Kidney epithelial cell (primary cell): ENCODE data around the gene PSME3IP1. TPM values are rescaled to one million over a fixed set of nuclear protein-coding genes. Genes with fewer than 3 reads are reported as not detected.

Source experiments
- DNase-seq: peaks from one replicate; pipeline ENCODE4 v3.0.0-alpha.2; 2010; ENCODE audit warnings: low read depth
- H3K27me3 ChIP-seq: 2 replicates; pipeline ENCODE4 v1.6.0; 2011; ENCODE audit warnings: low read length; ENCODE audit not compliant: control insufficient read depth, insufficient read depth
- H3K36me3 ChIP-seq: 2 replicates; pipeline ENCODE4 v1.5.1; 2011; ENCODE audit warnings: low read length; ENCODE audit not compliant: control insufficient read depth, insufficient read depth
- H3K4me3 ChIP-seq: 2 replicates; pipeline ENCODE4 v1.5.1; 2011; ENCODE audit warnings: low read depth, mild to moderate bottlenecking, control low read depth, low read length
- CTCF ChIP-seq: IDR thresholded peaks from 2 replicates; pipeline ENCODE4 v1.5.1; 2011; ENCODE audit warnings: mild to moderate bottlenecking, moderate library complexity, low read length, control low read depth, inconsistent platforms; ENCODE audit not compliant: insufficient read depth, poor library complexity, severe bottlenecking
- total RNA-seq: library from RNA; depleted of rRNA; stranded (reverse); fragments of >200 nt; gene quantifications from 2 replicates; pipeline ENCODE4 v1.2.3, GENCODE V29; 2015

Gene PSME3IP1
- total RNA-seq, 1 donor from 2014 or later, result 94.5 TPM

DNA sequence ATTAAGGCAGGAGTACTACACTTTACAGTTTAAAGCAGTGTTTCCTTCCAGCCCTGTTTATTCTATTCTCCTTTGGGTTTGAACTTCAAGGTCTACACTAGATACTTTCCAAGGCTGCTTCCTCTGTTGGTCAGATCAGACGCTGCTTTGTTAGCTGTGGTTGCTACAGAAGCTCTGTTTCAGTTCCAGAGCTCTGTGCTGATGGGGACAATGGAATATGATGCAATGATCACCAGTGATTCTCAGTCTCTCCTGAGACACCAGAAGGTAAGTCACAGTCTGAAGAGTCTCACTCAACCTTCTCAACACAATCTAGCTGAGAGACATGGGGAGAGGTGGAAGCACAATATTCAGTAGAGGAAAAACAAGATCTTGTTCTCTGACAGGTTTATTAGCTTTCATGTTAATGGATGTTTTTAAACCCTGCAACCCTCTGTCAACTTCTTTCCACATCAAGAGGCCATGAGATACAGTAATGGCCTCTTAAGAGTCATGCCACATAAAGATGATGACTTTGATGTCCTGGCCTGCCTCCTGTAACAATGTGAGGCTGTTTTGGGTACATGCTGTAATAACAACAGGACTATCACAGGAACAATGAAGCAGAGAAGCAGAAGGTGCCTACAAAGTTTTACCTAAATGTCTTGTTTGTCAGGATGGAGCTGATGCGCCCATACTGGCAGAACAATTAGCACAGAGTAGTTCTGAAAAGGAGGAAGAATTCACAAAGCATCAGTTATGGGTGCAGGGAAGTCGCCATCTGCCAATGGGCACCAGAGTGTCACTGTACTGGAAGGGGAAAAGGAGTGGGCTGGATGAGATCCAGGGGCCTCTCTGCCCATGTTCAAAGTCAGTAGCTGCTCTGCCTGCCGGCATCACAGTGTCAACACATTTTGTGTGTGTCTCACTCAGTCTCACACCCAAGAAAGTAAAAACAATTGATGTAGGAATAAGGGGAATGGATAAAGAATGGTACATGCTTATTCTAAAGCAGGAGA is 33.4 kb downstream of the PSME3IP1 start:
- H3K4me3 ChIP-seq, result no peak overlapping the region
- no peak for TF ChIP-seq CTCF
- no peak for DNase-seq
- H3K36me3 ChIP-seq, result peaks cover 1% of the 10 kb centered on the region
- no peaks in the 10 kb centered on the region for H3K27me3 ChIP-seq

GRCh38 chr16:57151369-57151768 is 34.5 kb downstream of the PSME3IP1 start:
- no peak overlapping the region for H3K4me3 ChIP-seq
- H3K36me3 ChIP-seq, result peaks cover 1% of the 10 kb centered on the region
- DNase-seq, result no peak
- no peaks in the 10 kb centered on the region for H3K27me3 ChIP-seq
- TF ChIP-seq CTCF, result no peak

DNA sequence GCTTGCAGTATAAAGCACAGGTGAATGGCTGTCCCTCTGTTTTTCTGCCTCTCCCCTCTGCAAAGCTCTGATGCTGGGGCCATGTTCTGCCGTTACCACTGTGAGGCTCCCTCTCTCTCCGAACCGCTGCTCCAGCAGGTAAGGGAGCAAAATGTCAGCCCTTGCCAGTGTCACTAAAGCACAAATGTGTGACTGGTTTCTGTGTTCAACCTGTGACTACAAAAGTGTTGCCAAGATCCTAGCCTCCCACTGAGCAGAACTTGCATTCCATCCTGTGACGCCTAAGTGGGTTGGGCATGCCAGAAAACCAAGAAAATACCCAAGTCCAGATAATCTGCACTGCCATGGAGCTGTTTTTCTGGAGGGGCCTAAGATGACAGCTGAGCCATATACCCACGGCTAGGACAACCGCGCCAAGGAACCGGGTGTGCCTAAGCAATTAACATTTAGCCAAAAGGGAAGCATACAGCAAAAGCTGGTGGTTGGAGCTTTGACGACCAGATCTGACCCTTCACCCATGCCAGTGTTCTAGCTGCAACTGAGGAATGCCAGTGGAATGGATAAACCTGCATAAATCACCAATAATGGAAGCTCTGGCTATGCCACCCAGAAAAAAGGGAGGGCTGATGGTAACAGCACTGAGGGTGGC is 35.0 kb downstream of the PSME3IP1 start:
- H3K4me3 ChIP-seq, result no peak overlapping the region
- H3K36me3 ChIP-seq, result peaks cover 1% of the 10 kb centered on the region
- no peaks in the 10 kb centered on the region for H3K27me3 ChIP-seq
- no peak for TF ChIP-seq CTCF
- DNase-seq, result no peak

- no peak for TF ChIP-seq CTCF
- Histone ChIP-seq H3K27me3 (no peaks in the 10 kb centered on the region), H3K36me3 (peaks cover 1% of the 10 kb centered on the region)
These were observed 36.4 kb downstream of the PSME3IP1 start for GRCh38 chr16:57149391-57149790.

GRCh38 chr16:57148481-57148880 is 37.4 kb downstream of the PSME3IP1 start:
- no peak for DNase-seq
- no peak overlapping the region for H3K4me3 ChIP-seq
- no peaks in the 10 kb centered on the region for H3K36me3 ChIP-seq
- no peaks in the 10 kb centered on the region for H3K27me3 ChIP-seq
- no peak for TF ChIP-seq CTCF

More at GRCh38 chr16:57149391-57149790, 36.4 kb downstream of the PSME3IP1 start:
- DNase-seq, result no peak
- H3K4me3 ChIP-seq, result no peak overlapping the region
